Central memory CD8-positive, alpha-beta T cell (primary cell): ENCODE measurements around the gene SPO11.

Experiments used
- ATAC-seq: fragments of 150-1000 bp; cut with Tn5 transposase; replicated peaks from 2 replicates; pipeline ENCODE4 v1.10.0; 2022; ENCODE audit warnings: mild to moderate bottlenecking, moderate FRiP score, moderate number of reproducible peaks; ENCODE audit not compliant: poor library complexity, severe bottlenecking; ENCODE audit errors: extremely low read depth
- DNase-seq, 2 donors: peaks; one replicate each; pipeline ENCODE4 v3.0.0; 2021; ENCODE audit warnings: low spot score in 2 of 2
- H3K27ac Mint-ChIP-seq: one replicate; pipeline ENCODE4 v1.8.0; 2022; ENCODE audit warnings: low read depth, mild to moderate bottlenecking, moderate library complexity, mixed read lengths
- H3K27me3 Mint-ChIP-seq: one replicate; pipeline ENCODE4 v1.8.0; 2022; ENCODE audit warnings: mixed read lengths
- H3K36me3 Mint-ChIP-seq: one replicate; pipeline ENCODE4 v1.8.0; 2022; ENCODE audit warnings: mild to moderate bottlenecking, moderate library complexity, mixed read lengths; ENCODE audit not compliant: insufficient read depth
- H3K4me1 Mint-ChIP-seq: one replicate; pipeline ENCODE4 v1.8.0; 2022; ENCODE audit warnings: mixed read lengths
- H3K4me3 Mint-ChIP-seq: one replicate; pipeline ENCODE4 v1.8.0; 2022; ENCODE audit warnings: mild to moderate bottlenecking, moderate library complexity, mixed read lengths
- H3K9me3 Mint-ChIP-seq: one replicate; pipeline ENCODE4 v1.8.0; 2022; ENCODE audit warnings: mixed read lengths

SPO11 gene

GRCh38 chr20:57385940-57386339 is 56.3 kb downstream of the SPO11 start:
- no peak overlapping the region for H3K27ac Mint-ChIP-seq
- peaks cover 42% of the 10 kb centered on the region for H3K4me1 Mint-ChIP-seq
- peaks cover 26% of the 10 kb centered on the region for H3K36me3 Mint-ChIP-seq
- H3K27me3 Mint-ChIP-seq = no peaks in the 10 kb centered on the region
- no peak for DNase-seq
- ATAC-seq = no peak
- H3K4me3 Mint-ChIP-seq = no peak overlapping the region
- H3K9me3 Mint-ChIP-seq = no peaks in the 10 kb centered on the region

- peaks cover 28% of the 10 kb centered on the region for H3K36me3 Mint-ChIP-seq
- no peak overlapping the region for H3K27ac Mint-ChIP-seq
- DNase-seq (no peak), ATAC-seq (no peak)
- no peaks in the 10 kb centered on the region for H3K9me3 Mint-ChIP-seq
- peaks cover 42% of the 10 kb centered on the region for H3K4me1 Mint-ChIP-seq
- H3K4me3 Mint-ChIP-seq = no peak overlapping the region
- no peaks in the 10 kb centered on the region for H3K27me3 Mint-ChIP-seq
These were observed 57.2 kb downstream of the SPO11 start for GRCh38 chr20:57386762-57387161.

GRCh38 chr20:57387463-57387862 is 57.9 kb downstream of the SPO11 start:
- no peak overlapping the region for H3K4me3 Mint-ChIP-seq
- H3K27me3 Mint-ChIP-seq = no peaks in the 10 kb centered on the region

GRCh38 chr20:57387945-57388371 is 58.4 kb downstream of the SPO11 start:
- no peak for DNase-seq
- H3K36me3 Mint-ChIP-seq = peaks cover 32% of the 10 kb centered on the region
- no peak for ATAC-seq
- no peaks in the 10 kb centered on the region for H3K27me3 Mint-ChIP-seq
- H3K4me3 Mint-ChIP-seq = no peak overlapping the region
- no peaks in the 10 kb centered on the region for H3K9me3 Mint-ChIP-seq
- peaks cover 36% of the 10 kb centered on the region for H3K4me1 Mint-ChIP-seq
- no peak overlapping the region for H3K27ac Mint-ChIP-seq

More at GRCh38 chr20:57387463-57387862, 57.9 kb downstream of the SPO11 start:
- ATAC-seq = no peak
- H3K9me3 Mint-ChIP-seq = no peaks in the 10 kb centered on the region
- no peak overlapping the region for H3K27ac Mint-ChIP-seq
- peaks cover 36% of the 10 kb centered on the region for H3K4me1 Mint-ChIP-seq
- peaks cover 30% of the 10 kb centered on the region for H3K36me3 Mint-ChIP-seq
- DNase-seq = no peak

GRCh38 chr20:57388953-57389694 is 59.5 kb downstream of the SPO11 start:
- H3K27ac Mint-ChIP-seq = peak overlapping the region; percentile 89
- peak overlapping the region; percentile 83 for H3K4me3 Mint-ChIP-seq
- ATAC-seq = no peak
- H3K9me3 Mint-ChIP-seq = no peaks in the 10 kb centered on the region
- no peaks in the 10 kb centered on the region for H3K27me3 Mint-ChIP-seq
- H3K4me1 Mint-ChIP-seq = peaks cover 37% of the 10 kb centered on the region
- DNase-seq = peak in 1 of 2 donors; percentile 51
- H3K36me3 Mint-ChIP-seq = peaks cover 44% of the 10 kb centered on the region

GRCh38 chr20:57389695-57390603 is 60.3 kb downstream of the SPO11 start:
- H3K4me3 Mint-ChIP-seq = peak overlapping the region; percentile 83
- no peaks in the 10 kb centered on the region for H3K27me3 Mint-ChIP-seq
- peaks cover 50% of the 10 kb centered on the region for H3K36me3 Mint-ChIP-seq
- H3K9me3 Mint-ChIP-seq = no peaks in the 10 kb centered on the region
- peaks cover 38% of the 10 kb centered on the region for H3K4me1 Mint-ChIP-seq
- peak overlapping the region; percentile 89 for H3K27ac Mint-ChIP-seq
- peak in 1 of 2 donors; percentile 44 for DNase-seq
- peak; percentile 12 for ATAC-seq

GRCh38 chr20:57390604-57391438 is 61.2 kb downstream of the SPO11 start, which contains the start of gene RBM38:
Gene RBM38 (plus strand): TSS chr20:57391396. CDS start chr20:57391582, 186 bp downstream.
- ATAC-seq = peak; percentile 31
- Mint-ChIP-seq H3K9me3 (no peaks in the 10 kb centered on the region), H3K4me1 (peaks cover 38% of the 10 kb centered on the region), H3K27ac (peak within 1 kb of the TSS; percentile 86), H3K27me3 (no peaks in the 10 kb centered on the region), H3K36me3 (peaks cover 56% of the 10 kb centered on the region), H3K4me3 (peak within 1 kb of the TSS; percentile 83)
- DNase-seq = no peak

- DNase-seq (no peak), ATAC-seq (no peak)
- peaks cover 40% of the 10 kb centered on the region for H3K4me1 Mint-ChIP-seq
- peak overlapping the region; percentile 83 for H3K4me3 Mint-ChIP-seq
- no peaks in the 10 kb centered on the region for H3K27me3 Mint-ChIP-seq
- H3K36me3 Mint-ChIP-seq = peaks cover 60% of the 10 kb centered on the region
- H3K9me3 Mint-ChIP-seq = no peaks in the 10 kb centered on the region
- H3K27ac Mint-ChIP-seq = peak overlapping the region; percentile 86
These were observed 62.1 kb downstream of the SPO11 start for GRCh38 chr20:57391439-57392301.

GRCh38 chr20:57392512-57393271 is 63.1 kb downstream of the SPO11 start:
- H3K4me1 Mint-ChIP-seq = peaks cover 50% of the 10 kb centered on the region
- H3K27me3 Mint-ChIP-seq = no peaks in the 10 kb centered on the region
- H3K9me3 Mint-ChIP-seq = no peaks in the 10 kb centered on the region
- DNase-seq = peak; percentile 75 to 95
- H3K27ac Mint-ChIP-seq = peak overlapping the region; percentile 86
- peak; percentile 71 for ATAC-seq
- H3K4me3 Mint-ChIP-seq = peak overlapping the region; percentile 83
- H3K36me3 Mint-ChIP-seq = peaks cover 66% of the 10 kb centered on the region
